GOT3 (cell line): ENCODE results near the gene ARF3.

ENCODE experiments used
- DNase-seq: peaks from one replicate; lab custom pipeline; 2025; ENCODE audit warnings: mixed read lengths; lab: John Stamatoyannopoulos, UW

ARF3 gene

DNA sequence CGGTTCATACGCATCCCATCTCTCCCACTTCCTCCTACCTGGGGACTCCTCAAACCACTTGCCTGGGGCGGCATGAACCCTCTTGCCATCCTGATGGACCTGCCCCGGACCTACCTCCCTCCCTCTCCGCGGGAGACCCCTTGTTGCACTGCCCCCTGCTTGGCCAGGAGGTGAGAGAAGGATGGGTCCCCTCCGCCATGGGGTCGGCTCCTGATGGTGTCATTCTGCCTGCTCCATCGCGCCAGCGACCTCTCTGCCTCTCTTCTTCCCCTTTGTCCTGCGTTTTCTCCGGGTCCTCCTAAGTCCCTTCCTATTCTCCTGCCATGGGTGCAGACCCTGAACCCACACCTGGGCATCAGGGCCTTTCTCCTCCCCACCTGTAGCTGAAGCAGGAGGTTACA, 24.5 kb upstream of the ARF3 start:
- no peak for DNase-seq

DNA sequence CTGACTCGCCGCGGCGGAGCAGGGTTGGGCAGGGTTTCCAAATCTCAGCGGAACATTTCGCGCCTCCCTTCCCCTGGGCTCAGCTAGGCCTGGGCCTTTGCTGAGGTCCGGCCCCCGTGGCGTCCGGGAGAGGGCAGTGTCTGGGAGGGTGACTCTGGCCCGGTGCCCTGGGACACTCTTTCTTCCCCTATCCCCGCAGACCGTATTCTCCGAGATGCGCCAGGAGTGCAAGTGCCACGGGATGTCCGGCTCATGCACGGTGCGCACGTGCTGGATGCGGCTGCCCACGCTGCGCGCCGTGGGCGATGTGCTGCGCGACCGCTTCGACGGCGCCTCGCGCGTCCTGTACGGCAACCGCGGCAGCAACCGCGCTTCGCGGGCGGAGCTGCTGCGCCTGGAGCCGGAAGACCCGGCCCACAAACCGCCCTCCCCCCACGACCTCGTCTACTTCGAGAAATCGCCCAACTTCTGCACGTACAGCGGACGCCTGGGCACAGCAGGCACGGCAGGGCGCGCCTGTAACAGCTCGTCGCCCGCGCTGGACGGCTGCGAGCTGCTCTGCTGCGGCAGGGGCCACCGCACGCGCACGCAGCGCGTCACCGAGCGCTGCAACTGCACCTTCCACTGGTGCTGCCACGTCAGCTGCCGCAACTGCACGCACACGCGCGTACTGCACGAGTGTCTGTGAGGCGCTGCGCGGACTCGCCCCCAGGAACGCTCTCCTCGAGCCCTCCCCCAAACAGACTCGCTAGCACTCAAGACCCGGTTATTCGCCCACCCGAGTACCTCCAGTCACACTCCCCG, 23.9 kb upstream of the ARF3 start:
- DNase-seq: no peak

DNA sequence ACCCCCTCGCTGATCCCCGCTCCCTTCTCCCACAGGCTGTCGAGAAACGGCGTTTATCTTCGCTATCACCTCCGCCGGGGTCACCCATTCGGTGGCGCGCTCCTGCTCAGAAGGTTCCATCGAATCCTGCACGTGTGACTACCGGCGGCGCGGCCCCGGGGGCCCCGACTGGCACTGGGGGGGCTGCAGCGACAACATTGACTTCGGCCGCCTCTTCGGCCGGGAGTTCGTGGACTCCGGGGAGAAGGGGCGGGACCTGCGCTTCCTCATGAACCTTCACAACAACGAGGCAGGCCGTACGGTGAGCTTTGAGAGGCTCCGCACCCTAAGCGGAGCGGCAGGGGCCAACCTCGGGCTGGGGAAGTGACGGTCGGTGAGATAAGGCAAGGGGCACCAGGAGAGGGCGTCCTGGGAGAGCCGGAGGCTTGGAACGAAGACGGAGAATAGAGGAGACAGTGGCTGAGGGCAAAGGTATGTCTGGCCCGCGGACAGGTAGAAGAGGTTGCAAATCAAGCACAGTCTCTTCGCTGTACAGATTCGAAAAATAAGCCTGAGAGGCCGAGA, 23.2 kb upstream of the ARF3 start:
- DNase-seq: no peak

DNA sequence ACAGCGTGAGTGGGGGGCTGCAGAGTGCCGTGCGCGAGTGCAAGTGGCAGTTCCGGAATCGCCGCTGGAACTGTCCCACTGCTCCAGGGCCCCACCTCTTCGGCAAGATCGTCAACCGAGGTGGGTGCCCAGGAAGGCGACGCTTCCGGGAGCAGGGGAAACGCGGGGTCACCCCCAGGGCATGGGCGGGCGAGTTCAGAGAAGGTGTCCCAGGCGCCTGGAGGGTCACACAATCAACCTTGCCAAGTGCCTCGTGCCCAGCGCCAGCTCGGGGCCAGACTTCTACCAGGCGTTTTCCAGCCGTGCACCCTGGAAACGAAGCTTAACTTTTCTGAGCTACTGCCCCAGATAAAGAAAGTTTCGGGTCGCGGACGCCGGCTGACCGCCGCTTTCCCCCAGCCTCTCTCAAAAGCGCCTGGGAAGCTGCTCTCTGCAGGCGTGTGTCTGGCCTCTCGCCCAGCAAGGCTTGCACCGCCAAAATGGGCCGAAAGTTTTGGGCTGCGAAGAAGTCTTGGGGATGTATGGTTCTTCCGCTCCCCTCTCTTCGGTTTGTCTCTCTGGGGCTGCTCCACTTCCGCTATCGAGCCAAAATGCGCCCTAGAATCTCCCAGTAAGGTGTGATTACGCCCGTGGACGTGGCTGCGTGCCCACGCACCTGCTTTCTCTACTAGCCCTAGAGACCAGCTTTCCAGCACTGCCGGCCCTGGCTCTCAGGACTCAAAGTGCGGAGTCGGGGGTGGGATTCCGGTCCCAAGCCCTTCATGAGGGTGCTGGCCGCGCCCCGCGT, 22.5 kb upstream of the ARF3 start:
- DNase-seq: no peak

DNA sequence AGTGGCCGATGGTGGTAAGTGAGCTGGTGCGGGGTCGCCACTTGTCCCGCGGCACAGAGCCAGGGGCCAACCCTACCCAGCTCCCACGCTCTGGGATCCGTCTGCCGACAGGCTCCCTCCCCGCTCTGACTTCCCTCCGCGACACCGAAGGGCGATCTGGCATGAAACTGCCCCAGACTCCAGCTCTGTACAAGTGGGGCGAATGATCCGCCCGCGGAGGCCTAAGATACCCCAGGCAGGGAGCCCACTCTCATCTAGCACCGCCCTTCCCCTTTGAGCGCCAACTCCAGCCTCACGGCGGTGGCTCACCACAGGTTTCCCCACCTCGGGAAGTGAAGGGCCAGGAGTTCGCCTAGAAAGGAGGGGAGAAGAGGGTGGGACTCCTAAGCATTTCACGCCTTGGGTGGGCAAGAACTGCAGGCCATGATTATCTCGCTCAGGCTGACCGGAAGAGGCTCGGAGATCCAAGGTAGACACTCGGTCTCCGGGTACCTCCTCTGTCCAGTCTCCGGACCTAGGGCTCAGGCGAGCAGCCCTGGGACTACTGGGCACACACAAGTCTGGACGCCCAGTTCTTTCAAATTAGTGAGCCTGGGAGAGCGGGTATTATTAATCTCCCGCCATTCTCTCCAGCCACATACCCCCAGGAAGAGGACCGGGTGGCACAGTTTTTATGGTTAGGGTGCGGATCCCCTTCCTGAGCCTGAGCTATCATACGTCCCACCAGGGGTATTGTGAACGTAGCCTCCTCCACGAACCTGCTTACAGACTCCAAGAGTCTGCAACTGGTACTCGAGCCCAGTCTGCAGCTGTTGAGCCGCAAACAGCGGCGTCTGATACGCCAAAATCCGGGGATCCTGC, 21.7 kb upstream of the ARF3 start:
- no peak for DNase-seq

DNA sequence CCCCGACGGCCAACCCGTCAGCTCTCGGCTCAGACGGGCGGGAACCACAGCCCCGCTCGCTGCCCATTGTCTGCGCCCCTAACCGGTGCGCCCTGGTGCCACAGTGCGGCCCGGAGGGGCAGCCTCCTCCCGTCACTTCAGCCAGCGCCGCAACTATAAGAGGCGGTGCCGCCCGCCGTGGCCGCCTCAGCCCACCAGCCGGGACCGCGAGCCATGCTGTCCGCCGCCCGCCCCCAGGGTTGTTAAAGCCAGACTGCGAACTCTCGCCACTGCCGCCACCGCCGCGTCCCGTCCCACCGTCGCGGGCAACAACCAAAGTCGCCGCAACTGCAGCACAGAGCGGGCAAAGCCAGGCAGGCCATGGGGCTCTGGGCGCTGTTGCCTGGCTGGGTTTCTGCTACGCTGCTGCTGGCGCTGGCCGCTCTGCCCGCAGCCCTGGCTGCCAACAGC, 21.0 kb upstream of the ARF3 start, which contains the start of gene WNT1:
WNT1 (plus strand) TSS at position 32 of the 450 bp plus-strand sequence; CDS start at position 361, 329 bp downstream.
- no peak for DNase-seq

DNA sequence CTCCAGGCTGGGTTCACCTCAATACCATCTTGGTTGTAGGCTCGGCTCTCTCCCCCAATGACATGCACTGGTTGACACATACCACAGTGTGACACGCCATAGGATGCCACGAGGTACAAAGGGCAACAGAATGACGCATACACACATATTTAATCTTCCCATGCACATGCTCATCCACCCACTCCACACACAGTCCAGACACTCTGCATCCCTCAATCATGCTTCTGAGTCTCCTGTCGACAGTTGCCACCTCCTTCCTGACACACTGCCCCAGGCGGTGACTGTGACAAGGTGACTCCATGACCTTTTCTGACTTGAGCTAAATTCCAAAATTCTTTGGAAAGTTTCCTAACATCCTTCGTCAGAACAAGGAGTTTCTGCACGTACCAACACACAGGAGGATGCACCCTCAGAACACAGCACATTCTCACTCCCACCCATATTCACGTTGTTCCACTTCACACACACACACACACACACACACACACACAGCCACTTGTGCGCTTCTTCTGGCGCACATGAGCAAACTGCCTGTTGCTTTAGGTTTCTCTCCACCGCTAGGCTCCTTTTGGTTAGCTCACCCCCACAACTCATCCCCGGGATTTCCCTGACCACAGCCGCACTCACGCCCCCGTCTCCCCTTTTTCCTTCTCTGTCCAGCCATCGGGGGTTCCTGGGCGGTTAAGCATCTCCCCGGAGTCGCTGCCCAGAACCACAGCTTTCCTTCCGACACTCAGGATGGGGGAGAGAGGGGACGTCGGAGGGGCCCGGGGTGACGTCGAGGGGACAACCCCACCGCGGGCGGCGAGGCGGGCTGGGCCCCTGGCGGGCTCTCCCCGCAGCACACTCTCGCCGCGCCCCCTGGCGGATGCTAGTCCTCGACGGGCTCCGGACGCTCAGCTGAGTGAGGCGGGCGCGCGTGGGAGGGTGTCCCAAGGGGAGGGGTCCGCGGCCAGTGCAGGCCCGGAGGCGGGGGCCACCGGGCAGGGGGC, 20.3 kb upstream of the ARF3 start:
- DNase-seq: no peak

DNA sequence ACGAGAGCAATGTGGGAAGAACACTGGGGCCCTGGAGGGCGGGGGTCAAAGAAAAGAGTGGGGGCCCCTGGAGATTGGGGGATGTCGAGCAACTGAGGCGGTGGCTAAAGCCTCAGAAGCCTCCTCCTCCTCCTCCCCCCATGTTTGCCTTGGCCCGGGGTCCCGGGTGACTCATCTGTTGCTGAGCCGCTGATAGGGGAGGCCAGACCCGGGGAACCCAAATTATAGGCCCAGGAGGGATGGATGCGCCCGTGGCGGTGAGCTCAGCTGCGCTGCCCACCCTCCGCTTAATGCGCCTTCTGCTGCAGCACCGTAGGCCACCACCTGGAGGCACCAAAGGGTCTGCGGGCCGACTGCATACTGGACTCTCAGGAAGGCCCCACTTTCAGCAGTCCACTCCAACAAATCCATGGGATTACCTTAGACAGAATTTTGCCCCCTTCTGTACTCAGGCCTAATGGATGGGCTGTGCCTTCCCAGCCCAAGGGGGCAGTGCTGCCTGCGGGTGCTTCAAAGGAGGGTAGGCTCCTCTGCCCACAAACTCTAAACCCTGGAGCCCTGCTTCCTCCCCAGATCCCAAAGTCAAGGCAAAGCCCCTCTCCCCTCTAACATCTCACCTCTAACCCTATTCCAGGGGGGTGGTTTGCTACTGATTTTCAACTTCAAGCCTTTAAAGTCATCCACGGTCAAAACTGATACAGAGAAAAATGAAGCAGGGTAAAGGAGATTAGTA, 16.8 kb upstream of the ARF3 start:
- no peak for DNase-seq

DNA sequence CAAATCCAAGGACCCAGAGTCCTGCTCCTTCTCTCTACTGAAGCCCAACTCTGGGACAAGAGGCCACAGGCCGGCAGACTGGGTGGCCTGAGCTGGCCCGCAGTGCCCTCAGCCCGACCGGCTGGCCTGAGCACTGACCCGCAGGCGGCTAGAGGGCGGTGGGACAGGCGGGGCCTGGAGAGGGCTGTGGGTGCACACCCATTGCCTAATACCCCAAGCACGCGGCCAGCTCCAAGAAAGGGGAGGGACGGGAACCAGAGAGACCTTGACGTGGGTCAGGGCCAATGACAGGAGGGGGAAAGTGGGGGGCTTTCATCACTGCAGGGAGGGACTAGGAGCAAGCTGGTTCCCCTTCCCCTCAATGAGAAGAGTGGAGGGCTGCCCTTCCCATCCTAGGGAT, 16.2 kb upstream of the ARF3 start:
- no peak for DNase-seq

DNA sequence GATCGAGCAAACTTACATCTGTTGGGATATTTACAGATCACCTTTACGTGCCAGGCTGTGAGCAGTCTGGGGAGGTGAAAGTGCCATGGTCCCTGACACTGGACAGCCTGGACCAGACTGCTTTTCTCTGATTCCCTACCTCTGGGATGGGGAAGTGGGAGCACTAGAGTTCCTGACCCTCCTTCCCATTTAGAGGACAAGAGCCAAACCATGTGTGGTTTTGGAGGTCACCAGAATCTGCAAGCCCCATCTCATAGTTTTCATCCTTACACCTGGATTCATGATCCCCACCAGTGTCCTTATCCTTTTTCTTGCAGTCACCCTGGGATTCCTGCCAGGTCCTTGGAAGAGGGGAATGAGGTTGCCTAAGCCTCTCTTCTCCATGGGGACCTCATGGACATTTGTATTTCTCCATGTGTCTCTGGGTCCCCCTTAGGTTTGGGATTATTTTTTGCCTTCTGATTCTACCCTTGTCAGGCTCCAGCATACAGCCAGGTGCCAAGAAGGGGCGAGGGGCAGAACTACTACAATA, 15.7 kb upstream of the ARF3 start:
- DNase-seq: no peak

DNA sequence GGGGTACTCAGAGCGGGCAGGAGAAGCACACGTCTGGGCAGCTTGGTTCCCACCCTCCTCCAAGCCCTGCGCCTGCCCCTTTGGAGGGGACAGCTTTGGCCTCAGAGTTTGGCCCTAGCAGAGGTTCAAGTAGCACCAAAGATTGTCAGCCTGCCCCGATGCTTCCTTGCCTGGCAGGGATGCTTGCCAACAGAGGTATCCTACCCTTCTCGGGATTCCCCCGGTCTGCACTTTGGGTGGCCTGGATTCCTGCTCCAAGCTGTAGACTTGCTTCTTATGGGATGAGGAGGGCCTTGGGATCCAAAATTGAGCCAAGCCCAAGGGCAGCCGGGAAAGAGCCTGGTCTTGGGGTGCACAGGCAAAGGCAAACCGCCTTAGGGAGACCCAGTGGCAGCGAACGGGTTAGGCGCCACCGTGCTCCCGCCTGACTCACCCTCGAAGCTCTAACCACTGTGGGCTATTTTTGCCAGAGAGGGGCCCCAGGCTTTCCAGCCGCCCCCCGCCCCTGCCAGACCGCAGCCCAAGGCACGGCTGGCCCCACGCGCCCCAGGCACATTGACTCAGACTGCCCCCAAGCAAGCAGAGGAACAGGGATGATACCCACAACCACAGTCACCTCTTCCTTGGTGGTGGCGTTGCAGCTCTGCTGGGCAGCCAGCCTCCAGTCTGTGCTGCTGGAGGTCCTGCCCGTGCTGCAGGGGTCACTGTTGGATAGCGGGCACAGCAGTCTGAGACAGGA, 15.1 kb upstream of the ARF3 start:
- DNase-seq: no peak

DNA sequence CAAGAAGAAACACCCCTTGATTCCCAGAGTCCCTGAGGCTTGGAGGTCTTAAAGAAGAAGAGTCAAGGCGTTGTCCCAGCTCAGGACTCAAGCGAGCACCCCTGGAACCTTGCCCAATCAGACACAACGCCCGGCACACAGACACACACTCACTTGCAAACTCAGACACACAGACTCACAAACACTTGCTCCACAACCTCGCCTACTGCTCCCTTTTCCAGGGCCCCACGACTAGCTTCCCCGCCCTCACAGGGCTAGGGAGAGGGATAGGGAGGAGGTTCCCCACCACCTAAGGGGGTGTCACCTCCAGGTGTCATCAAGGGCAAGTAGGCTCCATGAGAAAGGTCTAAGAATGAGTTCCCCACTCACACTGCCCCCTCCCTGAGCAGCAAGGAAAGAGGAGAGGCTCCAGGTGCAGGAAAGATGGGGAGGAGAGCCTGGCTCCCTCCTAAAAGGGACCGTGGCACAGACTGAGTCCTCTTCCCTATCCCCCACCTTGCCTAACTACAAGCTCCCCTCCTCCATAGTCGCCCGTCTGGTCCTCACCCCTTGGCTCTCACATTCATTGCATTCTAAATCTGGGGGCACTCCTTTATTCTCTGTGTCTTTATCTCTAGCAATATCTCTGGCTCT, 13.5 kb upstream of the ARF3 start:
- DNase-seq: no peak

DNA sequence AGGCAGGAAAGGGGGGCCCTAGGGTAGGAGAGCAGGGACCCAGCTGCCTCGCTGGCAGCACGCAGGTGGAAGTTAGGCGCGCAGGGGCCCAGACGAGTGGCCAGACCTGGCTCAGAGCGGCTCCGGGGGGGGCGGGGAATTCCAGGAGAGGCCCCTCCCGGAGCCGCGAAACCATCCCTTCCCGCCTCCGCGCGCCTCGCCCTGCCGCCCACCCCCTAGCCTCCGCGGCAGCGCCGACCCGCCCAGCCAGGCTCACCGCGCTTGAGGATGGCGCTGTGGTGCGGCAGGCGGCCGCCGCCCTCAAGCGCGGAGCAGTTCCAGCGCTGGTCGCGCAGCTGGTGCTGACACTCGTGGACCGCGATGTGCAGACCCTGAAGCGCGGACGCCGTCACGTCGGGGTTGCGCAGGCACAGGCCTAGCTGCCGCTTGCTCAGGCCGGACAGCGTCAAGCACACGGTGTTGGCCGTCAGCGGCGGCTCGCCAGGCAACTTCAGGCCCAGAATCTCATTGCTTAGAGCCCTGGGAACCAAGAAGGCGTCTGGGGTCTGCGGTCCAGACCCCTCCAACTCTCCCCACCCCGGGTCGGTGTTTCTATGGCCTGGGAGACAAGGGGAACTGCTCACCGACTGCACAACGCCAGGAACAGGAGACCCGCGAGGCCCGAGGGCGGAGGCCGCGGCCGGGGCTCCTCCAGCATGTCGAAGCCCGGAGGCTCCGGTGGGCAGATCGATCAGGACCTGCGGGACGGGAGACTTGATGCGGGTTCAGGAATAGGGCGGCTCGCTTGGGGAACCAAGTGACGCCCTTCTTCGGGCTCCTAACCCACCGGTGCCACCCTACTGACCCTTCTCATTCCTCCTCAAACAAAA, 12.8 kb upstream of the ARF3 start:
- no peak for DNase-seq

DNA sequence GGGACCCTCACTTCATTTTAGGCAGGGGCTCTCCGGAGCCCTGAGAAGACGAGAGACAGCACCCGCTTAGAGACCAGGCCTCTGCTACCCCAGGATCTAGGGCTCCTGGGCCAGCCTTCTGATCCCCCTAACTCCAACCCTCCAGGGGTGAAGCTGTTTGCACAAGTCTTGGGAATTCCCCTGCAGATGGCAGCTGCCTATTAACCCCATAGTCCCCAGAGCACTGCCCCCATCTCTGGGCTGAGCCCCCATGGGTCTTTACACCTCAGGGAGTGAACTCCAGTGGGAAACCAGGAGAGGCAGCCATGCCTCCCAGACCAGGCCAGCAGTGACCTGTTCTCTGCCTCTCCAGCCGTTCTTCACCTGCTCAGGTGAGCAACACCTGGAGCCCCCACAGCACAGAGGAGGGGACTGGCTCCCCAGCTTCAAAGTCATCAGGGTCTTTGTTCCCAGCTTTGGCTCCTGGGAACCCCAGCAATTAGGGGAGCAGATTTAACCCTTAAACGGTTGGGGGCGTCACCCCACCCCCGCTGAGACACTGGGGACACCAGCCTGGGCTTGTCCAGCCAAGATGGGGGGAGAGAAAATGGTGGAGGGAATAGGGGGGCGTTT, 12.0 kb upstream of the ARF3 start:
- no peak for DNase-seq

DNA sequence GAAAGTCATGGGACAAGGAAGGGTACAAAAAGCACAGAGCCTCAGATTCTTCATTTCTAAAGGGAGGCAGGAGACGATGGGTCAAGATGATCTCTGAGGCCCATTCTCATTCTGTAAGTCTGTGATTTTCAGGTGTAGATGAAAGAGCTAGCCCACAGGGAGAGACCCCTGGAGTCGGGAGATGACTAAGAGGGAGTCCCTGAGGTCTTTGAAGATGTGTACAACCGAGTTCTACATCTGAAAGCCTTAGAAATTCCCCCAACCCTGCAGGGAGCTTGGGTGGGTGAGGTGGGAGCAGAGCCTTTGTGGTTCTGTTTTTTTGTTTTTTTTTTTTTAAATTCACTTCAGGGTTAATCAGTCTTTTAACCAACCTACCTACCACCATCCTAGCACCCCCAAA, 11.2 kb upstream of the ARF3 start:
- DNase-seq: no peak

DNA sequence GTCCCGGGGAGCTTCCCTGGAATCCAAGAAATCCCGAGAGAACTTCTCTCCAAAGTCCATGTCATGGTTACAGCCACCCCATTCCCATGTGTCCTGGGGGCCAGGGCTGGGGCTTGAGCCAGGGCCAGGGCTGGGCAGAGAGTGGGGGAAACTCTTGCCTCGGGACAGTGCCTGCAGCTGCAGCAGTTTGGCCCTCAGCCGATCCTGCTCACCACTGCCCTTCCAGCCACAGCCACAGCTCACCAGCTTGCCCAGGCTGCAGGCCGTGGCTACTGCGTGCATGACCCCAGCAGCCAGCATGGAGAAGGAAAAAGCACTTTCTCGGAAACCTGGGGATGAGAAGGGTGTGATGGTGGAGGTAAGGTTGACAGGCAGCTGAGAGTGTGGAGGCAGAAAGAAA, 10.7 kb upstream of the ARF3 start:
- DNase-seq: no peak
